Loucy (cell line): Measurements from ENCODE around the gene SIL1.

Experiments
- EZH2phosphoT487 ChIP-seq: fragments of 200-600 bp; IDR thresholded peaks from 2 replicates; pipeline ENCODE4 v1.6.1; 2018; ENCODE audit warnings: antibody characterized with exemption, mild to moderate bottlenecking, moderate library complexity, borderline replicate concordance
- TF ChIP-seq, protein P1 (sequence below): fragments of 200-600 bp; sonication (generic); conservative IDR thresholded peaks from 2 replicates; pipeline ENCODE4 v1.5.1; 2014; ENCODE audit warnings: mild to moderate bottlenecking, antibody characterized with exemption, low read length

DNA sequence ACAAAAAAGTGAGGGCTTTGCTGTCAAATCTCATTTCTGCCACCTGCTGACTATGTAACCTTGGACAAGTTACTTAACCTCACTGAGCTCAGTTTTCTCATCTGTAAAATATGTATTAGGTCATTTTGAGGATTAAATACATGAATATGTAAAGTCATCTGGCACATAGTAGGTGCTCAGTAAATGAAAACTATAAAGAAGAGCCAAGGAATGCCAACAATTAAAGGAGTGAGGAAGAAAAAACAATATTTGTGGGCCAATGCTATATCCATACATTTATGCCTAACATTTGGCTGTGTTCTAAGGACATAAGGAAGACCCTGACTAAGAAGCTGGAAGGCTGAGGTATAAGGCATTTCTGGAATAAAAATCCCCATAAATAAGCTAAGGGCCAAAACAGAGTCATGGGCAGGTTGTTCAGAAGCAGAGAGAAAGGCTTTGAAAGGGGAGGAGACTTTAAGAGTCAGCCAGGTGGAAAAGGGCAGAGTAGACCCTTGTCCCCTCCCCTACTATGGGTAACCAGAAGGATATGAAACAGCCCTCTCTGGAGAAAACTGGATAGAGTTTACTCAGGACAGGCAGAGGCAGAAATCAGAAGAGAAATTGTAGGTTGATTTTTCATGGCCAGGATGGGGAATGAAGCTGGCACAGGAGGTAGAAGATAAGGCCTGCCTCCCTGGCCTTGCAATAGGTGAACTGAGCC lies 47.6 kb upstream of the SIL1 start:
- TF ChIP-seq EZH2phosphoT487: no peak
- TF ChIP-seq, protein P1, sequence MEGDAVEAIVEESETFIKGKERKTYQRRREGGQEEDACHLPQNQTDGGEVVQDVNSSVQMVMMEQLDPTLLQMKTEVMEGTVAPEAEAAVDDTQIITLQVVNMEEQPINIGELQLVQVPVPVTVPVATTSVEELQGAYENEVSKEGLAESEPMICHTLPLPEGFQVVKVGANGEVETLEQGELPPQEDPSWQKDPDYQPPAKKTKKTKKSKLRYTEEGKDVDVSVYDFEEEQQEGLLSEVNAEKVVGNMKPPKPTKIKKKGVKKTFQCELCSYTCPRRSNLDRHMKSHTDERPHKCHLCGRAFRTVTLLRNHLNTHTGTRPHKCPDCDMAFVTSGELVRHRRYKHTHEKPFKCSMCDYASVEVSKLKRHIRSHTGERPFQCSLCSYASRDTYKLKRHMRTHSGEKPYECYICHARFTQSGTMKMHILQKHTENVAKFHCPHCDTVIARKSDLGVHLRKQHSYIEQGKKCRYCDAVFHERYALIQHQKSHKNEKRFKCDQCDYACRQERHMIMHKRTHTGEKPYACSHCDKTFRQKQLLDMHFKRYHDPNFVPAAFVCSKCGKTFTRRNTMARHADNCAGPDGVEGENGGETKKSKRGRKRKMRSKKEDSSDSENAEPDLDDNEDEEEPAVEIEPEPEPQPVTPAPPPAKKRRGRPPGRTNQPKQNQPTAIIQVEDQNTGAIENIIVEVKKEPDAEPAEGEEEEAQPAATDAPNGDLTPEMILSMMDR: no peak
